Measurements from ENCODE around the gene ARMH4. TPM values are rescaled to one million over a fixed set of nuclear protein-coding genes. Genes with fewer than 3 reads are reported as not detected.

Gene ARMH4
- total RNA-seq, 2 experiments from 2014 or later, result 0.06 TPM; not detected in 1

DNA sequence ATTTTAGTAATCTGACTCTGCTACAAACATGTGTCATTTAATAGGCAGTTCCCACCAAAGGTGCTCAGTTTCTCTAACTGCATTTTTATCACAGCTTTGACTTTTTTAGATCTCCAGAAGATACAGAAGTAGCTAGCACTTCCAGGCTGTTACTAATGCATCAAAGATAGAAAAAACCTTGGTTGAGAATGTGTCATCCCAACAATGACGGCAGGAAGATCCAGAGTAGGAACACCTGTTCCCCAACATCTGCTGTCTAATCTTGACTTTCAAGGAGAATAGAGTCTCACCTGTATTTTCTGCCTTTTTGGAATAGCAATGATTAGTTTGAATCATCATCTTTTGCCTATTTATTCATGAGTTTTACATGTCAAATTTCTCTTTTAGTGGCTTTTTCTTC is 45.0 kb downstream of the ARMH4 start:
- CTCF ChIA-PET, result interaction anchor here (0.7 to 1.4 kb wide), 2 partner anchors 92 to 140 kb away, joined by 3 read pairs; no protein-coding TSS in a partner anchor

GRCh38 chr14:58106446-58106845 is 45.6 kb downstream of the ARMH4 start:
- ChIA-PET POLR2A (no interaction called here), CTCF (no interaction called here)

More for the DNA sequence above, 45.0 kb downstream of the ARMH4 start:
- POLR2A ChIA-PET, result no interaction called here

DNA sequence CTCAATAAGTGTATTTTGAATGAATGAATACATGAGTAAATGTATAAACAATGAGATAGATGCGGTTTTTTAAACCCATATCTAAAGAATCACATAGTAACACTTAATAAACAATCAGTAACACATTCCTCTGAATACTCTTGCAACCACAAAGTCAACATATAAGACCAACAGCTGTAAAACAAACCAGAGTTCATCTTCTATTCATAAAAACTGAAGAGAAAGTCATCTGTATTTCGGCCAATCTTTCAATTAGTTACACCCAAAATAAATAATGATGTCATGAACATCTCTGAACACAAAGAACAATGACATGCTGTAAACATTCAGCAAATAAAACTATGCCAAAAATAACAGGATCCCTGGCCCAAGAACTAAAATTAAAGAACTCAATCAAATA is 47.2 kb downstream of the ARMH4 start:
- ChIA-PET POLR2A (no interaction called here), CTCF (interaction anchor here (0.7 kb wide), 1 partner anchor 295 kb away, joined by 3 read pairs; no protein-coding TSS in a partner anchor)

DNA sequence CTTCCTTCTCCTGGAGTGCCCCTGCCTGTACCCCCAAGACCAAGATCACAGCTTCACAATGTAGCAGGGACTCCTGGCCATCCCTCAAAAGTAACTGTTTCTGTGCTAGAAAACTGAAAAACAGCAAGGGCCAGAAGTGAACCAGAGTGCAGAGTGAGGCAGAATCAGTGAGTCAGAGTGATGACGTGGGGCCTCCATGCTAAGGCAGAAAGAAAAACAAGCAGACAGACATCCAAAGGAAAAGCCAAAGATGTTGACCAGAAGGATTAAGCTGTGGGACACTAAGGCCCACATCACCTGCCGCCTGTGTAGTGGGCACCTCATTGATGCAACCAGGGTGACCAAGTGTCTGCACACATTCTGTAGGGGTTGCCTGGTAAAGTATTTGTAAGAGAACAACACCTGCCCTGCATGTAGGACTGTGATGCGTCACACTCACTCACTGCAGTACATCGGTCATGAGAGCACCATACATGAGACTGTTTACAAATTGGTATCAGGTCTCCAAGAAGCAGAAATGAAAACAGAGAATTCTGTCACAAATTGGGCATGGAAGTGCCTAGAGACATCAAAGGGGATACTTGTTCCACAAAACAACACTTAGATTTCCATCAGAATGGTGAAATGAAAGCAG is 51.2 kb downstream of the ARMH4 start:
- ChIA-PET CTCF (no interaction called here), POLR2A (no interaction called here)

DNA sequence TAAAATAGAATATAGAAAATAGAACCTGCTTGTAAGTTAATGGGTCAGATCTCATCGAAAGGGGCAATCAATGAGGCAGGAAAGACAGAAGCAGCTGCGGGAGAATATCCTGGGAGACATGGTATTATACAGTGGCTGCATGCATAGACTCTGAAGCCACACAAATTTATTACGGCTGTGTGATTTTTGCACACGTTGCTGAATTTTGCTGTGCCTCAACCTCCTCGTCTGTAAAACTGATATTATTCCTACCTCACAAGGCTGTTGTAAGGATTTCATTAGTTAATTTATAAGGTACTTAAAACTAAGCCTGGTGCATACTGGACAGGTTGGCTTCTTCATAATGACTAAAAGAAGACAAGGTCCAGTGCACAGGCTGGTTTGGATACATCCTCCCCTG is 52.3 kb downstream of the ARMH4 start:
- ChIA-PET CTCF (no interaction called here), POLR2A (no interaction called here)

DNA sequence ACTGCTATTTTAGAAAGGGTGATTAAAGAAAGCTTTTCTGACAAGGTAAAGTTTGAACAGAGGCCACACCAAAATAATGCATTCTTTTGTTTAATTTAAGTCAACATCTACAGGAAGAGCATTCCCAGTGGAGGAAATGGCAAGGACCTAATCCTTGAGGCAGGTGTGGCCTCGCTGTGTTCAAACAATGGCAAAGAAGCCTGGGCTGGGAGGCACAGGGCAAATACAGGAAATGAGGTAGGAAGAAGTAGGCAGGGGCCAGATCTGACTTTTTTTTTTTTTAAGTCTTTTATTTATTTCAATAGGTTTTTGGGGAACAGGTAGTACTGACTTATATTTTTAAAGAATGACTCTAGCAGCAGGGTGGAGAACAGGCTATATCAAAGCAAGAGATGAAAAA is 53.5 kb downstream of the ARMH4 start:
- ChIA-PET POLR2A (no interaction called here), CTCF (no interaction called here)

DNA sequence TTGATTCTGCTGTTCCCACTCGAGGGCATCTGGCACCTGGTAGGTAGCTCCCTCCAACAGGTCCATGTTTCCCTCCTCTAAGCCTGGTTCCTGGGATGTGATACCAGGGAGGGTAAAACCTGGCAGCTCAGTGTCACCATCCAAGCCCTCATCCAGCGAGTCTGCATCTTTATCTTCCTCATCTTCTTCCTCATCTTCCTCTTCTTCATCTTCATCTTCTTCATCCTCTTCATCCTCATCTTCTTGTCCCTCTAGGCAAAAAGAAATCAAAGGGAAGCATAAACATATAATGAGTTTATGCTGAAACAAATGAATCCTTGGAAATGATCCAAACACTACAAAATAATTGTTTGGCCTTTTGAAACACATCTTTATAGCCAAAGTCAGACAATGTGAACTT is 55.3 kb downstream of the ARMH4 start:
- POLR2A ChIA-PET, result no interaction called here
- CTCF ChIA-PET, result no interaction called here

DNA sequence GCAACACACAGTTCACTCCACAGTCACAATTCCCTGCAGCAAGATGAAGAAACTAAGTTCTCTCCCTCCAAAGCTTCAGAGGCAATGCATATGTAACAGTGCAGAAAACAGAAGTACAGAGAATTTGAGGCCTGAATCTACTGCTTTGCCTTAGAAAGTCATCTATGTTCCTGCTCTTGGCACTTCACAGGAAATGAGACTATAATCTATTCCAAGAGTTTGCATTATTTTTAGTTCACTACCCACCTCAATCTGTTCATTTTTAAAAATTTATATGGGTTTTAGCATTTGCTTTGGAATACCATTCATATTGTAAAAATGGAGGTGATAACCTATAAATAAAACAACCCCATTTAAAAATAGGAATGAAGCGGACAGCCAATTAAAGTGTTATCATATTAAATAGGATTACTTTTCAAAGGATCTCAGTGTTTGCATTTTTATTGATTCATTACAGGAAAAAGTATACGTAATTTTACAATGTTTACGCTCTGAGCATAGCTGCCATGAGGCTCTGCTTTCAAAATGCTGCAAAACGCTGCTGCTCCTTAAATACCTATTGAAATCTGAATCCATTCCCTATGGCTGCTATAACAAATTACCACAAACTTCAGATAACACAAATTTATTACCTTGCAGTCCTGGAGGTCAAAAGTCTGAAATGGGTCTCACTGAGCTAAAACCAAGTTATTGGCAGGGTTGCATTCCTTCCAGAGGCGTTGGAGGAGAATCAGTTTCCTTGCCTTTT is 60.0 kb downstream of the ARMH4 start:
- ChIA-PET CTCF (no interaction called here), POLR2A (no interaction called here)

DNA sequence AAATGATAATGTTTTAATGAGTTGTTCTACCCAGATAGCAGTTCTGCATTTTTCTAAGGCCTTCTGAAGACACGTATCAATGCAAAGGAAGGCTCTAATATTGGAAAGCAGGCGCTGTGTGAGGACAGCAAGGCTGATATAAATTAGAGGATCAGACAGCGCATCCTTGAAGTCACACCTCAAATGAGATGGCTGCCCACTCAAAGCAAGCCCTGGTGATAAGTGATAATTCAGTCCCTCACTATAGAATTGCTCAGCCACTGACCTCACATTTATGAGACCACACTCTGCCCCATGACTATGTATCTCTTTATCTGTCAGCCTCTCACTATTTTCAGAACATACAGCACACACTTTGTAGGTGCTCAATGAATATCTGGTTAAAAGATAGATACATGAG is 62.4 kb downstream of the ARMH4 start:
- CTCF ChIA-PET, result no interaction called here

GRCh38 chr14:58088961-58089360 is 63.1 kb downstream of the ARMH4 start:
- CTCF ChIA-PET, result no interaction called here

More for the DNA sequence above, 62.4 kb downstream of the ARMH4 start:
- POLR2A ChIA-PET, result no interaction called here

DNA sequence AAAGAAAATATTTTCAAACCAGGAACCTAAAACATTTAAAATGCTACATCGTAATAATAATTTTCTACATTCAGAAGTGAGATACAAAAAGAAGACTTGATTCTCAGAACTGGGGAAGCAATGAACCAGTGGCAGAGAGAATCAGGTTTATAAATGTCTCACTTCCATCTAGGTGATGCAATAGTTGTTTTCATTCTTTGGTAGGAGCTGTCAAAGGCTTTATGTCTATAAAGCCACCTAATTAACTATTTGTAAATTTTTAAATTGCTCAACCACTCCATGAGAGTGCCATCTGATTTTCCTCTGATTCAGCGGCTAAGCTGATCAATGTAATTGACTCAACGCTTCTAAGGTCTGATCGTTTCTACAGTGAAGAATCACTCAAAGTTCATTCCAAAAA is 66.1 kb downstream of the ARMH4 start:
- ChIA-PET CTCF (no interaction called here), POLR2A (no interaction called here)

More at GRCh38 chr14:58088961-58089360, 63.1 kb downstream of the ARMH4 start:
- POLR2A ChIA-PET, result no interaction called here

DNA sequence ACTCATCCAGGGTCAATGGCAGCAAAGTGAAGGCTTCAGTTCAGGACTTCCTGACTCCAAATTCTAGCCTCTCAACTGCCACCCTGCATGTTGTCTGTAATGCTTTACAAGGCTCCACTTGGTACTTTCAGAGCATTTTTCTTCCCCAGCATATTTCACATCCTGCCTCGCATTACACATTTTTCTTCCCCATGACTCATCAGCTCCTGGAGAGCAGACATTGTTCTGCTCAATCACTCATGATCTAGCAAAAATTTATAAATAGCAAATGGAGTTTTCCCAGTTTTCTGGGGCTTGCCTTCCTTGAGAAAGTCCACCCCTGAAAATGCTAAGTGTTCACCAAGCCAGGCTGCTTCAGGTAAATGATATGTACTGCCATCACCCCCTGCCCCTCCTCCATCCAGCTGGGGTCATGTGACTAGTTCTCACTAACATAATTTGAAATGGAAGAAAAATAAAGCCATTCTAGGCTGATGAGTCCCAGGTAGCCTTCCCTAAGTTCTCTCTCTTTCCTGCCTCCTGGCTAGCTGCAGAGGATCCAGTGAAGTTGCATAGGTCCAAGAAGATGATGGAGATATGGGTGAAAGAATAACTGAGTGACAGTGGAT is 69.4 kb downstream of the ARMH4 start:
- CTCF ChIA-PET, result no interaction called here

GRCh38 chr14:58082011-58082410 is 70.0 kb downstream of the ARMH4 start:
- ChIA-PET CTCF (no interaction called here), POLR2A (no interaction called here)

More for the DNA sequence above, 69.4 kb downstream of the ARMH4 start:
- POLR2A ChIA-PET, result no interaction called here

DNA sequence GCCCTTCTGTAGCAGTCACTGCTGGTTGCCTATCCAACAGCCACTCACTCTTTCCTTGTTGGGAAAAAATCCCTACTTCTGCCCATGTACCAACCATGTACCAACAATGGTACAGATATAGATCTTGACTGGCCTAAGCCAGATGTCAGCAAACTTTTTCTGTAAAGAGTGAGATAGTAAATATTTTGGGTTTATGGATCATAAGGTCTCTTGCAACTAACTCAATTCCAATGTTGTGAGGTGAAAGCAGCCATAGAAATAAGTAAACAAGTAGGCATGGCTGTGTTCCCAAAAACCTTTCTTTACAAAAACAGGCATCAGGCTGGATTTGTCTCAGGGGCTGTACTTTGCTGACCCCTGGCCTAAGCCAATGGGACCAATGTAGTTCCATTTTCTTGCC is 73.5 kb downstream of the ARMH4 start:
- ChIA-PET POLR2A (no interaction called here), CTCF (no interaction called here)

DNA sequence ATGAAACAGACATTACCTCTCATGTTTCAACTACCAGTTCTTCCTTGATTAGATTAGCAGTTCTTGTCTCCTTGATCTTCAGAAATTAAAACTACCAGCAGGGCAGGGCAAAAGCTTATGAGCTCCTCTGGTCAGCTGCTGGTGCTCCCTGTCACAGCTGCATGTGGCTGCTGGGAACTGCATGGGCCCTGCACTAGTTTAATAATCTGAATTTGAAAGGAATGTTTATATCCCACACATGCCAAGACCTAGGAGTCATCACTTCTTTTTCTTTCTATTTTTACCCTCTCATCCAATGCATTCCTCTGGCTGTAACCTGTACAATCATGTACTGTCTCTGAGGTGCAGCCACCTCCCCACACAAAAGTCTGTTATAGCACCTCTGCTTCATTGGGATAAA is 73.9 kb downstream of the ARMH4 start:
- POLR2A ChIA-PET, result no interaction called here

DNA sequence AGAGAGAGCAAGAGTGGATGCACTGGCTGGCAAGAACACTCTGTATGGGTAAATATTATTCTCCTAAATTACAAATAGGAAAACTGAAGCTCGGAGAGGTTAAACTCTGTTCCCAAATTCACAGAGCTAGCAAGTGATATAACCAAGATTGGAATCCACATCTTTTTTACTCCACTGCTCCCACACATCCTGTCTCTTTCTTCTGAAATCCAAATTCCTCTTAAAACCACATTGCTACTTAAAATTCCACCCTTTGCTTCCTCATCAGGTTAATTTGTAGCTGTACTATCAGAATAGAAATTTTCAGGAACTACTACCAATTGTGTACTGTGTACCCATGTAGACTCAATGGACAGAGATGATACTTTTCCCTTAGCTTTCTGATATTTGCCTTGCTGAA is 74.4 kb downstream of the ARMH4 start:
- ChIA-PET POLR2A (no interaction called here), CTCF (no interaction called here)

More for the DNA sequence above, 73.9 kb downstream of the ARMH4 start:
- CTCF ChIA-PET, result no interaction called here

GRCh38 chr14:58073516-58073915 is 78.5 kb downstream of the ARMH4 start:
- ChIA-PET POLR2A (no interaction called here), CTCF (interaction anchor here (0.6 to 1.5 kb wide), 2 partner anchors 11 to 1310 kb away, joined by 3 to 5 read pairs; no protein-coding TSS in a partner anchor)

GRCh38 chr14:58072288-58073071 is 79.5 kb downstream of the ARMH4 start:
- CTCF ChIA-PET, result interaction anchor here (1.5 kb wide), 2 partner anchors 10 to 535 kb away, joined by 3 to 5 read pairs; no protein-coding TSS in a partner anchor
- POLR2A ChIA-PET, result no interaction called here

GRCh38 chr14:58071341-58071740 is 80.7 kb downstream of the ARMH4 start:
- POLR2A ChIA-PET, result no interaction called here
- CTCF ChIA-PET, result no interaction called here

DNA sequence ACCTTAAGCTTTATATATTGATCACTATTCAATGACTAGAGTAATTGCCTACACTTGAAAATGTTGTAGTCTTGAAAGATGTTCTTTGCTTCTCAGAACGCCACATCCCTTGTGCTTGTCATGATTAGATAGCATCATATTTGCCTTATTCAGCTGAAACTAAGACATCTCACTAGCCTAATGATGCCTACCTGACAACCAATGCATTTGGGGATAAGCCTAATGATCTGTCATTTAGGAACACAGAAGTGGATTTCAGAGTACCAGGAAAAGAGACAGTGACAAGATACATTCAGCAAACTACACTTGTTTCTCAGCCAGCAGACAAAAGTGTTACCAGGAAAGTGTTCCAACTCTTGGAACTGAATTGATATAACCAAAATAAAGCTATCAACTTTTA is 83.7 kb downstream of the ARMH4 start:
- POLR2A ChIA-PET, result no interaction called here
- CTCF ChIA-PET, result no interaction called here

Measured in activated CD8-positive, alpha-beta memory T cell treated with anti-CD3 and anti-CD28 coated beads for 36 hours (primary cell).